Measurements from ENCODE around the gene ERGIC3.

Gene ERGIC3

DNA sequence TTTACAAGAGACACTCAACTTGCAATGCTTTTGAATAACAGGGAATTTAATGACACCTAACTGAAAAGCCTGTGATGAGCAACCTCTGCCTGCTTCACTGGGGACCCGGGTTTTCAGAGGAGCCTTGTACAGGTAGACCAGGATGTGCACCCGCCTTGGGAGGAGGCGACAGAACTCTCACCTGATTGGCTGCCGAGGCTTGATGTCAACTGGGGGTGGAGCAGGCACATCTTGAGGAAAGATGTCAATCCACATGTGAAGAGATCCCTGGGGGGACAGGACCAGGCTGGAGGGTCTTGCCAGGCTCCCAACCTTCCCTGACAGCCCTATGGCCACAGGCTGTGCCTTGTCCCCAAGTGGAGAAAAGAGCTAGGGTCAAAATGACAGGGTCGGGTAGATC is 19.8 kb downstream of the ERGIC3 start:
- no peak for DNase-seq (ENCODE audit: low read depth)

DNA sequence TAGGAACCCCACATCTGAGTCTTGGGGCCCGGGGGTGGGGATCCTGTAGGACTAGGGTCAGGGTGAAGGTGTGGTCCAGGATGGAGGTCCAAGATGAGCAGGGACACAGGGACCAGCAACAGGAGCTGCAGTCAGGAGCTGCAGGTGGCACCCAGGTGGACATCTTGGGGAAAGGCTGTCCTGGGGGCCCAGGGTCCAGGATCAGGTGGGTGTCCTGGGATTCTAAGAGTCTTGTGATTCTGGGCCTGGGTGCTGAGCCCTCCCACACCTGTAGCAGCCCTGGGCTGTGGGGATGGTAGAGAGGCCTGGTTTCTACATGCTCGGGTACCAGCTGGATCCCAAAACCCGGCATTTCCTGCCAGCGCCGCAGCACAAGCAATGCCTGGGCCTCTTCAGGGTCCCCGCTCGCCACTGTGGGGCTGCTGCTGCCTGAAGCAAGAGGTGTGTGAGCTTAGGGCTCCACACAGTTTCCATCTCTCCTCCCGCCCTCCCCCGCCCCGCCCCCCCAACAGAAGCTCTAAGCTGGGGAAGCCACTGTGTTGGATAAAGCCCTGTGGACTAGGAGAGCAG is 20.7 kb downstream of the ERGIC3 start:
- no peak for DNase-seq (ENCODE audit: low read depth)

DNA sequence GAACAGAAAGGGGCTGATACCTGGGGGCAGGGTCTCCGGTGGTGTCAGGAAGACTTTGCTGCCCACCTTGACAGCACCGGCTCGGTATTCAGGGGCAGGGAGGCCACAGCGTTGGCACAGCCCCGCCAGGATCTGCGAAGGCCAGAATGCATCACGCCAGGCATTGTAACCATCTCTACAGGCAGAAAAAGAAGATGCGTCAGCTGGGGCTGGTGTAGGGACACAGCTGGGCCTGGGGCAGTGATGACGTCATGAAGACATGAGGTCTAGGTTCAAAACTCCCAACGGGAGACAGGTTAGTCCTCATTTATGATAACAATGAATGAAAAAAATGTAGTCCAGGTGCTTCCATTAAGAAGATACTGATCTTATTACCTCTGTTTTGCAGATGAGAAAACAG is 22.0 kb downstream of the ERGIC3 start:
- no peak for DNase-seq (ENCODE audit: low read depth)

DNA sequence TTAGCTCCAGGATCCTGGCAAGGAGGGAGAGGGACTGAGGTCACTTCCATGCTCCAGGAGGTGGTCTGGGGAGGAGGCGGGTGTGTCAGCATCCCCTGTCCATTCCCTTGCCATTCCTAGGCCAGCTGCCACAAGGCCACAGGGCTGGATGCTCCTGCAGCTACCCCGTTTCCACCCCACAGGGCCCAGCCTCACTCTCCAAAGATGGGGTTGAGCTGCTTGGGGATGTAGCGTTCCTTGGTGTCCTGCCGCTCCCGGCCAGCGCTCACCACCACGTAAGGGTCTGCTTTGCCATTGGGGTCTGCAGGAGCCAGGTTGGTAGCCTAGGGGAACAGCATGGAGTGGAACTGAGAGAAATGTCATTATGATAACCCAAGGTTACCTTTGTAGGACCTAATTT is 23.0 kb downstream of the ERGIC3 start:
- no peak for DNase-seq (ENCODE audit: low read depth)

DNA sequence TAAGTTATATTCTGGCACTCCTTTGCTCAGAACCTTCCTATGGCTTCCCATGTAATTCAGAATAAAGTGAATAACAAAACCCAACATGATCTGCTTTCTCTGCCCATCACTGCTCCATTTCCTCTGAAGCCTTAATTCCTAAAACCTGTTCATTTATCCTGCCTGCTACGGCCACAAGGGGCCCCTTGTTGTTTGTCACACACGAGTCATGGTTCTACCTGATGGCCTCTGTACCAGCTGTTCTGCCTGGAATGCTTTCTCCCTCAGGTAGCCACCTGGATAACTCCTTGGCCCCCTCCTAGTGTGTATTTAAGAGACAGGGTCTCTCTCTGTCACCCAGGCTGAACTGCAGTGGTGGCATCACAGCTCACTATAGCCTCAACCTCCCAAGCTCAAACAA is 26.8 kb downstream of the ERGIC3 start:
- DNase-seq (ENCODE audit: low read depth): no peak

DNA sequence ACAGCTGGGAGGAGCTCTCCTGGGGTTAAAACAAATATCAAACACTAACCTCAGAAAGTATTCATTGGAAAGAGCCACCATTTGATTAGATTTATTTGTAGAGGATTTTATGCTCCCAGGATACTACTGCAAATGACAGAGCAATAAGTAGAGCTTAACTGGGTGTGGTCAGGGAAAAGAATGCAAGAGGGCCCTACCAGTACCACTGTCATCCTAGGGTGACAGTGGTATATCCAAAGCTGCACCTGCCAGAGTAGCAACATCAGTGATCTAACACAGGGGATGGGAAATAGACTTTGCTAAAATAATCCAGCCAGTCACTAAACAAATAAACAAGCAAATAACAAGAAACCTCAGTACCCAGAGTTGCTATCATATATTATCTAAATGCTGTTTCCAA is 29.7 kb downstream of the ERGIC3 start:
- DNase-seq (ENCODE audit: low read depth): no peak

DNA sequence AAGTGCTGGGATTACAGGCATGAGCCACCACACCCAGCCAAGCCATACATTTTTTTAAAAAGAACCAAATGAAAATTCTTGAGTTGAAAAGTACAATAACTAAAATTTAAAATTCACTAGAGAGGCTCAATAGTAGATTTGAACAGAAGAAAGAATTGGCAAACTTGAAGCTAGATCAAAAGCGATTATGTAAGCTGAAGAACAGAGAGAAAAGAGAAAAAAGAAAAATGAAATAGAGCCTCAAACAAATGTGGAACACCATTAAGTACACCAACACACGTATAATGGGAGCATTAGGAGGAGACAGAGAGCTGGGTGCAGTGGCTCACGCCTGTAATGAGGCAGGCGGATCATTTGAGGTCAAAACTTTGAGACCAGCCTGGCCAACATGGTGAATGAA is 31.0 kb downstream of the ERGIC3 start:
- no peak for DNase-seq (ENCODE audit: low read depth)

DNA sequence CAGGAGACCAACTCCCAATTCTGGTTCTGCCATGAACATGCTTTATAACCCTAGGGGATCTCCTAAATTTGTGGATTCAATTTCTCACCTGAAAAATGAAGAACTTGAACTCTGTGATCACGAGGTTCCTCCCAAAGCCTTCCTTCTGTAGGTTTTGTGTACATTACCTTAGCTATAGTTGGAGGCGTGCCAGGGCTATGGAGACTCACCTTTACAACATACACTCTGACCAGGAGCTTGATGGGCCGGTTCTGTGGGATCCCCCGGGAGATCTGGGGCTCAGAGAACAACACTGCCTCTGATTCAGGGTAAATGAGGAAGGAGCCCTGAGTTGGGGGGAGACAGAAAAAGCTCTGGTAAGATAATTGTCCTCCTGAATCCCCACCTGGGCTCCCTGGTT is 34.1 kb downstream of the ERGIC3 start:
- no peak for DNase-seq (ENCODE audit: low read depth)

DNA sequence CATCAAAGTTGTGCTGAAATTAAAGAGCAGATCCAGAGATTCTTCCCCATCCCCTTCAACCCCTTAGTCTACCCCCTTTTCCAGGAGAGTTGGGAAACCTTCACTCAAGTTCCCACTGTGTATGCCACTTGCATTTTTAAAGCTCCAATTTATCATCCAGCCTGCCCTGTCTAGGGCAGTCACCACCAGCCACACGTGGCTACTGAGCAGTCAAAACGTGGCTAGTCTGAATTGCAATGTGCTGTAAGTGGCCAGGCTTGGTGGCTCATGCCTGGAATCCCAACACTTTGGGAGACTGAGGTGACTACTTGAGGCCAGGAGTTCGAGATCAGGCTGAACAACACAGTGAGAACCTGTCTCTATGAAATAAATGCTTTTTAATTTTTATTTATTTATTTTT is 34.9 kb downstream of the ERGIC3 start:
- no peak for DNase-seq (ENCODE audit: low read depth)

DNA sequence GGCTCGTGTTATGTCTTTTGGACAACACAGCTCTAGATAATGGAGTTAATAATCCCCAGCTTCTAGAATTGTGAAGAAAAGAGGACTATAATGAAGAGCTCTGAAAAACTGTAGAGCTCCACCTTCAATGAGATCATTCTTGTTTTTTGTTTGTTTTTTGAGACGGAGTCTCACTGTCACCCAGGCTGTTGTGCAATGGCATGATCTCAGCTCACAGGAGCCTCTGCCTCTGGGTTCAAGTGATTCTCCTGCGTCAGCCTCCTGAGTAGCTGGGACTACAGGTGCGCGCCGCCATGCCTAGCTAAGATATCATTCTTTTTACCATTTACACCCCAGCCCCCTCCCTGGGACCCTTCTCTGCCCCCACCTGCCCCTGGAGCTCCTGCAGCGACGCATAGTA is 36.6 kb downstream of the ERGIC3 start:
- no peak for DNase-seq (ENCODE audit: low read depth)

DNA sequence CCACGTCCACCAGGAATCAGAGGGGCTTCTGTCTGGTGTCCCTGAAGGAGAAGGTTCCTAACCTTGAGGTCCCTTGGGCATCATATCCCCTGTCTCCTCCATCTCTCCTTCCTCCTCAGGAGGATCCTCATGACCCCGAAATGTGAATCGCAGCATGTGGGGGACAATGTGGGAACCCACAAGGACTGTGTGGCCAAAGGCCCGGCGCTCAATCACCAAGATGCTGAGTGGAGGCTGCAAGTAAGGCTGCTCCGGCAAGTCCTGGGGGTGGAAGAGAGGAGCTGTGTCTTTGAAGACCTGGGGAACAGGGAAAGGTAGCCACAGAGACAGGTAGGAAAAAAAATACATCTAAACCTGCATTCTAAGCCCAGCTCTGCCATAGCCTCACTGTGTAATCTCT is 37.3 kb downstream of the ERGIC3 start:
- DNase-seq (ENCODE audit: low read depth): no peak

DNA sequence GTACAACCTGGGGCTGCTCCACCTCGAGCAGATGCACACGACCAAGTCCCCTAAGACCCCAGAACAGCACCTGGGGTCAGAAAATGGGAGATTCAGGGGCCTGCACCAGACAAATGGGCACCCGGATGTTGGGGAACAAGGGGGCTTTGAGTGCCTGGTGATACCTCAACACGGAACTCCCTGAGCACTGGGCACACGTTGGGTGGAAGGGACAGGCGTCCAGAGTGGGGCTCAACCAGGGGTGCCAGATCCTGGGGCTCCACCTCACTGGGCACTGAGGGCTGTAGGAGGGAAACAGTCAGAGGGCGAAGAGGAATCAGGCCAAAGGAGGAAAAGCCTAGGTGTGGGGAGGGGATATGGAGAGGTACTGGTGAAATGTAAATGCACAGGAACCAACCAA is 40.3 kb downstream of the ERGIC3 start:
- no peak for DNase-seq (ENCODE audit: low read depth)

DNA sequence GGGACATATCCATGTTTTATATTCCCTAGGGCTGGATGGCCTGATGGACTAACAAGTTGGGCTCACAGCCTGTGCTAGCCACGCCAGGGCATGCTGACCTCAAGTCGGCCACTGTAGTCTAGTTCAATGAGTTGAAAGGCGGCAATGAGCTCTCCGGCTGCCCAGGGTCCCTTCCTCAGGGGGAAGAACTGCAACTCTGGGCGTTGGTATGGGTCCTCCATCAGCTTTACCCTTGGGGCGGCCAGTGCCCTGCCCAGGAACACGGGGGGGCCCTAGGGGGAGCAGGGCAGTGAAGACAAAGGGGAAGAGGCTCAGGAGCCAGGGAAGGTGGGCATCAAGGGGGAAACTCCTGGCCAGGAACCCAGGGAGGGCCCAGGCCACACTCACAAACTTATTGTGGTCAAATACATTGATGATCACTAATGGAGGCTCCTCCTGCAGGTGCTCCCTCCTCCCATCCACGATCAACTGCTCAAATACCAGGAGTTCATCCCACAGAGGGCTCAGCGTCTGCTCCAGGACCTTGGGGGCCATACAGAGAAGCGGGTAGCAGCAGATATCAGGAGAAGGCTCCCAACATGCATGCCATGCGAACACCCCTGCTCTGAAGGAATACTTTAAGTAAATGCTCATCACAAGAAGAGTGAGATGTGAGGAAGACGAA is 41.0 kb downstream of the ERGIC3 start:
- DNase-seq (ENCODE audit: low read depth): no peak

DNA sequence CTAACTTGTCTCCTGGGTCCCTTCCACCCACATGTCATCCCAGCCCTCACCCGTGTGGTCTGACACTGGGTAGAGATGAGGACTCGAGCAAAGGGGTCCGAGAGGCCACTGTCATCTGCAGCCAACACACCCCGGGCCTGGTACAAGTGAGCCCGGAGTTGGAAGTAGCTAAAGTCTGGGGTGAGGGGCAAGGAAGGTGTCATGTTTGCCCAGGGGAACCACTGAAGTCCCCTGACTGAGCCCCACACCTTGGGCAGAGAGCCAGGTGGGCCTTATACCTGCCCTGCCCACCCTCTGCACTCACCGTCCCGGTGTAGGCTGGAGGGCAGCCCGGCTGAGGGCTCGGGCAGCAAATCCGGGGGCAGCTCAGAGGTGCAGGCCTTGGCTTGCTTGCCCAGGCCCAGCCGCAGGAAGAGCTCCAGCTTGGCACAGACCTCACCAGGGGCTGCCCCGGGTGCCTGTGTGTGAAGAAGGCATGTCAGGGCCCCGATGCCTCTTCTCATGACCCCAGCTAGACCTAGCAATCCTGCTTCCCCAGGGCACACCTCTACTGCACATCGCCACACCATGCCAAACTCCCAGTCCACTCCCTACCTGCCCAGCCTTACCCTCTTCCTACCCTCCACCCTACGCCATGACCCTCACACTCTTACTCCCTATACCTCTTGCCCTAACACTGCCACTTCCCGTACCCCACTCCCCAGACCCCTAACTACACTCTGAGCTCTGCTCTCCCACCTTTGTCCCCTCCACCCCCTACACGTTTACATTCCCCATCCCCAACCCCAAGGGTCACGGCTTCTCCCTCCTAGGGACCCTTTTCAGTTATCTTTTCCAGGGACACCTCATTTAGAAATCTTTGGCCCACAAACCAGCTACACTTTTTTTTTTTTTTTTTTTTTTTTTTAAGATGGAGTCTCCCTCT is 42.0 kb downstream of the ERGIC3 start:
- DNase-seq (ENCODE audit: low read depth): no peak

DNA sequence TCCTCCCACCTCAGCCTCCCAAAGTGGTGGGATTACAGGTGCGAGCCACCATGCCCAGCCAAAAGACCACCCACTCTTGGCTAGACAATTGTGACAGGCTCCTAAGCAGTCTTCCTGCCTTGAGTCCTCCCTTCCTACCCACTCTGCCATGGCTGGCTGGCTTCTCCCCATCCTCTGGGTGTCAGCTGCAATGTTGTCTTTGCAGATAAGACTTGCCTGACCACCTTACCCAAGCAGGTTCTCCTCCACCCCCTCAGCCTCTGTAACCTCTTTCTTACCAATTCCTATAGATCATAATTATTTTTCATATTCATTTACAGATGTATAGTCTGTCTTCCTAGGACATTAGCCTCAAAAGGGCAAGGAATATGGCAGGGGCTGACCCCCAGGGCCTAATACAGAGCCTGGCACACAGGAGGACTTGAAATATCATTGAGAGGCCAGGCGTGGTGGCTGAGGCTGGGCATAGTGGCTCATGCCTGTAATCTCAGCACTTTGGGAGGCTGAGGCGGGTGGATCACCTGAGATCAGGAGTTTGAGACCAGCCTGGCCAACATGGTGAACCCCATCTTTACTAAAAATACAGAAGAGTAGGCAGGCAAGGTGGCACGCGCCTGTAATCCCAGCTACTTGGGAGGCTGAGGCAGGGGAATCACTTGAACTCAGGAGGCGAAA is 45.0 kb downstream of the ERGIC3 start:
- DNase-seq (ENCODE audit: low read depth): no peak

DNA sequence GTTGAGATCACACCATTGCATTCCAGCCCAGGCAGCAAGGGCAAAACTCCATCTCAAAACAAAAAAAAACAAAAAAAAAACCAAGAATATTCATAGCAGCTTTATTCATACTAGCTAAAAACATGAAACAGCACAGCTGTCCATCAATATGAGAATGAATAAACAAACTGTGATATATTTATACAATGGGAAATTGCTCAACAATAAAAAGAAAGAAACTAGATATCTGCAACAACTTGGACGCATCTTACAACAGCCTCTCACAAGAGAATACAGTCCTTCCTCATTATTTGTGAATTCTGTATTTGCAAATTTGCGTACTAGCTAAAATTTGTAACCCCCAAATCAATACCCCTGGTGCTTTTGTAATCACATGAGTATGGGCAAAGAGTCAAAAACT is 45.6 kb downstream of the ERGIC3 start:
- DNase-seq (ENCODE audit: low read depth): no peak

DNA sequence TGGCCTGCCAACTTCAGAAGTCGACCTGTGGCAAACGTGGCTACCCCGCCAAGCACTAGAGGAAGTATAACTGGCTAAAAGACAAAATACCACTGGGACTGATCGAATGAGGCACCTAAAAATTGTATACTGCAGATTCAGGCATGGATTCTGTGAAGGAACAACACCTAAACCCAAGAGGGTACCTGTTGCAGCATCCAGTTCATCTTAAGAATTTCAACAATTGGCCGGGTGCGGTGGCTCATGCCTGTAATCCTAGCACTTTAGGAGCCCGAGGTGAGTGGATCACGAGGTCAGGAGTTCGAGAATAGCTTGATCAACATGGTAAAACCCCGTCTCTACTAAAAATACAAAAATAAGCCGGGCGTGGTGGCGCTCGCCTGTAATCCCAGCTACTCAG is 46.5 kb downstream of the ERGIC3 start:
- DNase-seq (ENCODE audit: low read depth): no peak

DNA sequence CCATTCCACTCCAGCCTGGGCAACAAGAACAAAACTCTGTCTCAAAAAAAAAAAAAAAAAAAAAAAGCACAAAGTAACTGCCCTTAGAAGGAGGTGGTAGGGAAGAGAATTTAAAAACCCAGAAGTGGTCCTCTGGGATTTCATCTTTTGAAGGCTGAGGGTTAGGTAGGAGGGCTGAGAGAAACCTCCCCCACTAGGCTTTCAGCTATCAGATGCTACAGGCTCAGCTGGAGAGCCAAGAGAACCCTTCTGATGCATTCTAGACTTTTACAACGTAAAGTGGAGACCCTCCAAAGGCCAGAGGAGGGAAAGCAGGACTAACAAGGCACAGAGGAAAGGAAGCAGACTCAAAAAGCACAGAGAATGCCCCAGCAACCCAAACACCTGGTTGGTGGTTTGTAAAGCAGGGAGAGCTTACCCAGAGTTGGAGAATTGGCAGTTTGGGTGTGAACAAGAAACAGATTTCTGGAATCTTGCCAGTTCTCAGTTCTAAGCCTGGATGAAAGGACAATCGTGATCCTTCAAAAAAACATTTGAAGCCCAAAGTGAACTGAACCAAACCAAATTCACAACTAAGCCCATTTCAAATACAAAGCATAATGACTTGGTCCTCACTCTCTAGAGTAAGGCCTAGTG is 50.6 kb downstream of the ERGIC3 start:
- DNase-seq (ENCODE audit: low read depth): no peak

DNA sequence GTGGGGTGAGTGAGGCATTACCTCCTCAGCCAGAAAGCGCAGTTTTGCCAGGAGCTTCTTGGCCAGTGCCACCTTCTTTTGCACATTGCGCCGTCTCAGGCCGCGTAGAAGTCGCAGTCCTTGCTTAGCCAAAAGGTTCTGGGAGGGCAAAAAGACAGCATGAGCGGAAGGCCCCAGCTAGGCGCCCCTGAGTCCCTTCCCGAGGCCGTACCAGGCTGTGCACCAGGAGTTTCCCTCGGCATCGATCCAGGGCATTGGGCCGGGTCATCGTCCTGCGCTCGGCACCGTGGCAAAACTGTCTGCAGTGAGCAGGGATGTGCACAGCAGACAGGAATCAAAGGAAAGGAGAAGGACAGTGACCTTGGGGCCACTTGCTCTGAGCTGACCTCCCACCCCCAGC is 53.6 kb downstream of the ERGIC3 start:
- no peak for DNase-seq (ENCODE audit: low read depth)

DNA sequence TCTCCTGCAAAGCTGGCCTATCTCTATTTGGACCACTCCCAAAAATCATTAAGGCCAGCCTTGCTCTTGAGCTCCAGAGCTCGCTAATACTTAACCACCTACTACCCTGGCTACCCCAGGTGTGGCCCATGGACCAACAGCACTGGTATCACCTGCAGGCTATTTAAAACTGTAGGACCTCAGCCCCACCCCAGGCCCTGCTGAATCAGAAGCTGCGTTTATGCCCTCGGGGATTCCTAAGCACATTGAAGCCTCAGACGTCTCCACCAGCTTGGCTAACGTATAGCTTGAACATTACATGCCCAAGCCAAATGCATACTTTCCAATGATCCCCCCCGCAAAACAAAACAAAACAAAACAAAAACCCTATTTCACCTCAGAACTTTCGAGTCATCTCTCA is 54.0 kb downstream of the ERGIC3 start:
- no peak for DNase-seq (ENCODE audit: low read depth)

DNA sequence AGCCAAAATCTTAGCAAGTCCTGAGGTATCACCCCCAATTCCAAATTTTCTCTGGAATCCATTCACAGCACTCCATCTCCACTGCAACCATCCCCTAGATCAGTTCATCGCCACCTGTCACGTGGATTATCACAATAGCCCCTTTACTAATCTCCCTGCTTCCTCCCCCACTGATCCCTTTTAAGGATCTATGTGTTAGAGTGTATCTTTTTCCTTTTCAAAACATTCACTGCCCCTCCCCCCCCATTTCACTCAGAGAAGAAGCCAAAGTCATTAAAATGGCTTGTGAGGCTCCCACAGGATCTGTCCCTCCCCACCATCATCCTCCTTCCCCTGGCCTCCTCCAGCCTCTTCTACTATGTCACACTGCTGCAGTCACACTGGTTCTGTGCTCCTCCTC is 55.3 kb downstream of the ERGIC3 start:
- DNase-seq (ENCODE audit: low read depth): no peak

DNA sequence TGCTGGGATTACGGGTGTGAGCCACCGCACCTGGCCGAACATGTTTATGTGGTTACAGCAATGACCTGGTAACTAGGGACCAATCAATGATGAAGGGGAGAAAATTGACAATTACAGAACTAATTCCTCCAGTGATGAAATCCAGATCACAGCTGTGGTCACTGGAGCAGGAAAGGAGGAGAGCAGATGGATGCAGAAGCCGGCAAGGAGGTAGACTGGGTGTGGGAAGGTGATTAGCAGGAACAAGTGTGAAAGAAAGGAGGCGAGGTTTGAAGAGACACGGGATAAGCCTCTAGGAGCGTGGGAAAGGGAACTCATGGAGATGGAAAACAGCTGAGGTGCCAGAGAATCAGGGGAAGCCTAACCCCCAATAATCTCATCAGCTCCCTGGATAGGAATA is 56.6 kb downstream of the ERGIC3 start:
- no peak for DNase-seq (ENCODE audit: low read depth)

Measured in stimulated activated CD8-positive, alpha-beta memory T cell treated with anti-CD3 and anti-CD28 coated beads, Interleukin-12 subunit alpha, Interleukin-12 subunit beta, amount 100 ng/mL, for 1 hour (primary cell).